Upper lobe of right lung (tissue), 1 donor: Measurements from ENCODE around the gene TTC32. TPM values are rescaled to one million over a fixed set of nuclear protein-coding genes. Genes with fewer than 3 reads are reported as not detected.

Experiments
- ATAC-seq: fragments of 200-7000 bp; cut with Tn5 transposase; one replicate; pipeline ENCODE4 v1.9.1; 2020; ENCODE audit warnings: mild to moderate bottlenecking, moderate library complexity
- DNase-seq: peaks from one replicate; pipeline ENCODE4 v3.0.0-alpha.2; 2020
- H3K27ac ChIP-seq: fragments of 200-600 bp; one replicate; pipeline ENCODE4 v1.8.0; 2022
- H3K27me3 ChIP-seq: fragments of 200-600 bp; one replicate; pipeline ENCODE4 v1.8.0; 2022; ENCODE audit warnings: mild to moderate bottlenecking
- H3K36me3 ChIP-seq: fragments of 200-600 bp; one replicate; pipeline ENCODE4 v1.8.0; 2022
- H3K4me1 ChIP-seq: fragments of 200-600 bp; one replicate; pipeline ENCODE4 v1.8.0; 2022
- H3K4me3 ChIP-seq: fragments of 200-600 bp; one replicate; pipeline ENCODE4 v1.8.0; 2022; ENCODE audit warnings: mild to moderate bottlenecking
- H3K9me3 ChIP-seq: fragments of 200-600 bp; one replicate; pipeline ENCODE4 v1.8.0; 2022
- intact Hi-C: fragments of 100-400 bp; cut with DNase I; formaldehyde crosslinking; loops from one replicate; pipeline ENCODE4 v1.11.0; 2022
- total RNA-seq: library from RNA; stranded (reverse); fragmentation: NEBNext Ultra II Directional; extraction: Animal tissue kit (Norgen Biotek cat#: 25700); gene quantifications from one replicate; pipeline ENCODE4 v1.2.1, GENCODE V29; 2021
- TF ChIP-seq, protein P1 (sequence below): fragments of 200-600 bp; IDR thresholded peaks from one replicate; pipeline ENCODE4 v1.8.0; 2022; ENCODE audit warnings: antibody characterized with exemption
- donor health status: DM: no; HTN: yes; CAD: no; lungs with severe emphysema.

TTC32 gene
- total RNA-seq, 1 donor from 2014 or later: 12.4 TPM

DNA sequence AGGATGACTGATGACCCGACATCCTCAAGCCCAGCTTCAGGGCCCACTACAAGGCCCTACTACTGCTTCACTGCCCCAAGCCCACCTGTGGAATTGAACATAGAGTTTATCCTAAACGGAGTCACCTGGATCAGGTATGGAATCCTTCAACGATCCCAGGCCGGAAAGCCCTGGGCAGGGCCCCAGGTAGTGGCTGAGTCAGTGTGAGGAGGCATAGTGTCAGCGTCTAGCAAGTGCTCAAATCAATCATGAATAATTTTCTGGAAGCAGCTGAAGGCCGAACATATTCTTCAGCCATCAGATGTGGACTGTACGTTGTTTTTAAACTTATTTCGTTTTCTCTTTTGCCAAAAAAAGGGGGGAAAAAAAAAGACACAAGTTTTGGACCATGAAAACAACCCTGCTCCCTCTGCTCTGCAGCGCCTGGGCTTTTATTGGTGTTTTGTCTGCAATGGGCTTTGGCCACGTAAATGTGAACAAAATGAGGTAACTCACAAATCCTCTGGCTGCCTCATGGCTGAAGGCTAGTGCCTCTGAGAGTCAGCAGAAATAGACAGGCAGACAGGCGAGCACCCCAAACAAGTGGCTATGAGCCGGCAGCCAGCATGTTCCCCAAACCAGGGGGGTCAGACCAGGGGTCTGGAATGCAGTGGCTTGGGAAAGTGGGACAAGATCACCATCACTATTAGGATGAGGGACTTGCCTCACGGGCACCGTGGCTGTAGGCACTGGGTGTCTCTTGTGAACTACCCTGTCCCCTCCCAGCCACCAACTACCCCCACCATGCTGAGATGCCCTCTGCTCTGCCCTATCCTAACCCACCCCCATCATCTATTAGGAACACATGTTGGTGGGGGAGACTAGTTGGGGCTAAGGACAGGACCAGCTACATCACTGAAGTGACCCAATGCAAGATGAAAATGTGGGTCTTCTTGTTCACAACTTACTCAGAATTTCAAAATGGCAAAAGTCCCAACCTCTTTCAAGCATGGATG lies 51.4 kb downstream of the TTC32 start:
- TF ChIP-seq, protein P1, sequence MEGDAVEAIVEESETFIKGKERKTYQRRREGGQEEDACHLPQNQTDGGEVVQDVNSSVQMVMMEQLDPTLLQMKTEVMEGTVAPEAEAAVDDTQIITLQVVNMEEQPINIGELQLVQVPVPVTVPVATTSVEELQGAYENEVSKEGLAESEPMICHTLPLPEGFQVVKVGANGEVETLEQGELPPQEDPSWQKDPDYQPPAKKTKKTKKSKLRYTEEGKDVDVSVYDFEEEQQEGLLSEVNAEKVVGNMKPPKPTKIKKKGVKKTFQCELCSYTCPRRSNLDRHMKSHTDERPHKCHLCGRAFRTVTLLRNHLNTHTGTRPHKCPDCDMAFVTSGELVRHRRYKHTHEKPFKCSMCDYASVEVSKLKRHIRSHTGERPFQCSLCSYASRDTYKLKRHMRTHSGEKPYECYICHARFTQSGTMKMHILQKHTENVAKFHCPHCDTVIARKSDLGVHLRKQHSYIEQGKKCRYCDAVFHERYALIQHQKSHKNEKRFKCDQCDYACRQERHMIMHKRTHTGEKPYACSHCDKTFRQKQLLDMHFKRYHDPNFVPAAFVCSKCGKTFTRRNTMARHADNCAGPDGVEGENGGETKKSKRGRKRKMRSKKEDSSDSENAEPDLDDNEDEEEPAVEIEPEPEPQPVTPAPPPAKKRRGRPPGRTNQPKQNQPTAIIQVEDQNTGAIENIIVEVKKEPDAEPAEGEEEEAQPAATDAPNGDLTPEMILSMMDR: no peak
- intact Hi-C loops: no loop called here
- H3K9me3 ChIP-seq: no peaks in the 10 kb centered on the region
- H3K27ac ChIP-seq: no peak overlapping the region
- H3K4me1 ChIP-seq: no peaks in the 10 kb centered on the region
- DNase-seq (no peak), ATAC-seq (no peak)
- no peaks in the 10 kb centered on the region for H3K27me3 ChIP-seq
- H3K4me3 ChIP-seq: no peak overlapping the region
- no peaks in the 10 kb centered on the region for H3K36me3 ChIP-seq

DNA sequence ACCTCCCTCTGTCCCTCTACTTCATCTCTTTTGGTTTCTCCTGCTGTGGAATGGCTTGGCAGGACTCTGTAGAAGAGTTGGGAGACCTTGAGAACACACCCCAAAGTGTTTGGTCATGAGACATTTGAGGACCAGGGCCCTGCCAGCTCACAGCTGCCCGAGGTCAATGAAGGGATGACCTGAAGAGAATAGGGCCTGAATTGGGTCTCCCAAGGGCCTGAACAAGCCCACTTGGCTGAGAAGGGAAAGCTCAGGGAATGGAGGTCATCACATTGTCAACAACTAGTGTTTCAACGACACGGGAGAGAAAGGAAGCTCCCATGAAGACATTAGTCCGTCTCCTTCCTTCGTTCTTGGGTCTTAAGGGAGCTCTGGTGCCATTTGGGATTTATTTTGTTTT lies 52.8 kb downstream of the TTC32 start:
- ATAC-seq: no peak
- intact Hi-C loops: no loop called here
- no peak overlapping the region for H3K27ac ChIP-seq
- H3K27me3 ChIP-seq: no peaks in the 10 kb centered on the region
- H3K4me1 ChIP-seq: no peaks in the 10 kb centered on the region
- H3K9me3 ChIP-seq: no peaks in the 10 kb centered on the region
- DNase-seq: no peak
- TF ChIP-seq, protein P1: no peak
- no peaks in the 10 kb centered on the region for H3K36me3 ChIP-seq
- H3K4me3 ChIP-seq: no peak overlapping the region

DNA sequence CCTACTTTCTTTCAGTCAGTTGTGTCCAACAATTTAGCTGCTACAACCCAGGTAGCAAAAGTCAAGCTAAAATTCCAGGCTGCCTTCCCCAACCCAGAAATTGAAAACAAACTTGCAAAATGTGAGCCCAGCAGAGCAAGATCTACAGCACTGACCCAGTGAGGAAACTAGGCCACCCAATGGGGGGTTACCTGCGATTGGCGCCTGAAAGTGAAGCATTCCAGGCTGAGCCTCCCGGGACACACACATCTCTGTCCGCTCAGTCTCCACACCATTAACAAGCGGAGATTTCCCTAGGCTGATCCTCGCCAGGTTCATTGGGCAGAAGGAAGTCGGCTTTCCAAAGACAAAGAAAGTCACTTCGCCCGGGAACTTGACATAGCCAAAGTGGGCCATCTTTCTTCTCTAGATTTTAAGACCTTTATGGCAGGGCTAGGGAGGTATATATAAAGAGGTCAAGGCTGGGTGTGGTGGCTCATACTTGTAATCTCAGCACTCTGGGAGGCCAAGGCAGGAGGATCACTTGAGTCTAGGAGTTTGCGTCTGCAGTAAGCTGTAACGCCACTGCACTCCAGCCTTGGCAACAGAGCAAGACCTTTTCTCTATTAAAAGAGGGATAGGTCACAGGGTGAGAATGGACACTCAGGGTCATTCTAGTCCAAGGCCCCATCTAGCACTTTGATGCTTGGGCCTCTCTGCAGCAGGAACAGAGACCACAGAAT lies 53.6 kb downstream of the TTC32 start:
- no peaks in the 10 kb centered on the region for H3K9me3 ChIP-seq
- no peak for DNase-seq
- no peaks in the 10 kb centered on the region for H3K4me1 ChIP-seq
- intact Hi-C loops: no loop called here
- TF ChIP-seq, protein P1: no peak
- no peaks in the 10 kb centered on the region for H3K36me3 ChIP-seq
- H3K27me3 ChIP-seq: no peaks in the 10 kb centered on the region
- no peak overlapping the region for H3K4me3 ChIP-seq
- no peak for ATAC-seq
- no peak overlapping the region for H3K27ac ChIP-seq

DNA sequence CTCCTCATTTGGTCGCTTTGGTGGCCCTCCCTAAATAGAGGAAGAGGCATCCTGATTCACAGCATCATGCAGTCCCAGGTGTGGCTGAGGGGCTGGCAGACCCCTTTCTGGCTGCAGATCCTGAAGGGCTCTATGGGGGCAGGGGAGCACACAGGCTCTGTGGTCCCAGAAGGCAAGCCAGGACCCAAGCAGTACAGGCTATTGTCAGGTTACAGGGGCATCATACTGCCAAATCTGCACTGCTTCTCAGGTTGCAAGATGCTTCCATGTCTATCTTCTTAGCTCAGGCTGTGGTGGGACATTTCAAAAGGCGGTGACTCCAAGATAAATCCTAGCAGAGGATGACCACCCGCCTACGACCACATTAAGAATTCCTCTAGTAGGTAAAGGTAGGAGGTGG lies 54.3 kb downstream of the TTC32 start:
- TF ChIP-seq, protein P1: no peak
- no peak overlapping the region for H3K27ac ChIP-seq
- no peaks in the 10 kb centered on the region for H3K27me3 ChIP-seq
- H3K9me3 ChIP-seq: no peaks in the 10 kb centered on the region
- ATAC-seq (no peak), DNase-seq (no peak)
- no peaks in the 10 kb centered on the region for H3K36me3 ChIP-seq
- no peak overlapping the region for H3K4me3 ChIP-seq
- no peaks in the 10 kb centered on the region for H3K4me1 ChIP-seq
- intact Hi-C loops: no loop called here

Other genes starting within 250 kb of the TTC32 start
- 7.3 TPM for gene WDR35, start 88.1 kb upstream of the TTC32 start, total RNA-seq
- gene MATN3, start 110.7 kb upstream of the TTC32 start, total RNA-seq: 11.7 TPM
- 245 TPM for gene LAPTM4A, start 149.6 kb upstream of the TTC32 start, total RNA-seq